HG03432 (cell line): ENCODE data around the gene AK4.

Experiments used
- ATAC-seq: cut with Tn5 transposase; IDR thresholded peaks from one replicate; pipeline ENCODE4 v1.9.1; 2021; ENCODE audit warnings: mild to moderate bottlenecking, moderate library complexity; ENCODE audit not compliant: unreplicated experiment

Gene AK4

DNA sequence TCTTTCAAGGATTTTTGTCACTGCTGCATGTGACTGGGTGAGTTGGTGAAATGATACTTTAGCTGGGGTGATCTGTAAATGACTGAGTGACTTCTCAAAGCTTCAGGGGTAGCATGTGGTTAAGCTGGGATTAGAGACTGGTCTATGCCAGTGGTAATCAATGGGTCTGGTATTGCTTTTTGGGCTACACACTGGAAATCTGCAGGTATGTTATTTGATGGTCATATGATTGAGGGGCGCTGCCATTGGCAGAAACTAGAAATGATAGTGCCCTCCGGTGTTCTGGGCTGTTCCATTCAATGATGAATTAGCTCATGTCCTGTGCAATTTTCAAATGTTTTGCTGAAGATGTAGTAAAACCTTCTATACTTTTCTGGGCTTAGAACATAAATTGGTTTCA is 121.6 kb downstream of the AK4 start:
- no peak for ATAC-seq

DNA sequence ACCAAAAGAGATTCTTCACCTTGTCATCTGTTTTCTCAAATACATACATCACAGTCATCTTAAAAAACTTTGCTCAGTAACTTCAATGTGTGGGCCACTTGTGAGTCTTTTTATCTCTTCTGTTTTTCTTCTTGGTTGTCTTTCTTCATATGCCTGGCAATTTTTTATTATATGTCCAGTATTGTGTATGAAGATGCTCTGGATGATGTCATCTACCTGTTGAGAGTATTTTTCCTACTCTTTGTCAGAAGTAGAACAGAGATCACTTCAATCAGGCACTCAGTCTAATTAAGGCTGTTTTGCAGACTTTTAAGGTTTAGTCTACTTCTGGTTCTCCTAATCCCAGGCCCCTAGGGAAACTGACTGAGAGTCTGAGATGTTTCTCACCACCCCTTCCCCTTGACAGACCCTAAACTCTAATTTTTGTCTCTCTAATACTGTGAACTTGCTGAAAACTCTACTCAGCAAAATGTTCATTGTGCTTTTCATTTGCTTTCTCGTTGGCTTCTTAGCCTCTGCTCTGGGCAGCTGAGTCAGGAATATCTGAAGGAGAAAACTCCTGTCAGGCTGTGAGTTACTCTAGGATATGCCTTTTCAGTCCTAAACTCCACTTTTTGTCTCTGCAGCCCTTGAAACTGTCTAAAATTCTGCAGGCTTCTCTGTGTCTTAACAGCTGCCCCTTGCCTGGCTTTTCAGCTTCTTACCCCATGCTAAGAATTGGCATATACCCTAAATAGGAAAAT is 128.4 kb downstream of the AK4 start:
- no peak for ATAC-seq

DNA sequence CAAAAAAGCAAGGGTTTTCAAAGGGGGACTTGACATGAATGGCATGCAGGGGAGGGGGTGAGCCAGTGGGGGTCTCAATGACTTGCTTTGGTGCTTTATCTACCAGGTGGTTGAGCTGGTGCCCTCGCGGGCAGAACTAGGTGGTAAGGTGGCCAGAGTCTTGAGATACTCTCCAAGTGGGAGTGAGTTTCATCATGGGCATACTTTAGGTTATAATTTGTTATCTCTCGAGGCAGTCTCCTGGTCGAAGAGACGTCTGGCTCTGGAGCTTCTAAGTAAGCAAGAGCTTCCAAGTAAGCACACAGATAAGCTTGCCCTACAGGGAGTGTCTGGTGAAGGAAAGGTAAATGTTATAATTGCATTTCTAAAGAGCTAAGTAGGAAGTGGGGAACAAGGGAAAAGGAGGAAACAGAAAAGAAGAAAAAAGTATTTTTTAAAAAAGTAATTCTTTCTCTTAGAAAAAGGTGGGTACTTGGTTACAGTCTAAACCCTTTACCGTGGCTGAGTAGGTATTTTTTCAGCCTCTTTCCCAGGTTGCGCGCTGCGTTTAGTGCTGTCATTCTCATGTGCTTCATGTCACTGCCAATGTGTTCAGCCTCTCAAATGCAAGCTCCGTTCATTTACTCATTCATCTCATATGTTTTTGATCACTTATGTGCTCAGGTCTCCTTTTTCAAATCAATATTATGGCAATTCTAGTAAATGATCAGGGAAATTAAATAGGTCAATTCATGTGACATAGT is 129.8 kb downstream of the AK4 start:
- ATAC-seq, result no peak

DNA sequence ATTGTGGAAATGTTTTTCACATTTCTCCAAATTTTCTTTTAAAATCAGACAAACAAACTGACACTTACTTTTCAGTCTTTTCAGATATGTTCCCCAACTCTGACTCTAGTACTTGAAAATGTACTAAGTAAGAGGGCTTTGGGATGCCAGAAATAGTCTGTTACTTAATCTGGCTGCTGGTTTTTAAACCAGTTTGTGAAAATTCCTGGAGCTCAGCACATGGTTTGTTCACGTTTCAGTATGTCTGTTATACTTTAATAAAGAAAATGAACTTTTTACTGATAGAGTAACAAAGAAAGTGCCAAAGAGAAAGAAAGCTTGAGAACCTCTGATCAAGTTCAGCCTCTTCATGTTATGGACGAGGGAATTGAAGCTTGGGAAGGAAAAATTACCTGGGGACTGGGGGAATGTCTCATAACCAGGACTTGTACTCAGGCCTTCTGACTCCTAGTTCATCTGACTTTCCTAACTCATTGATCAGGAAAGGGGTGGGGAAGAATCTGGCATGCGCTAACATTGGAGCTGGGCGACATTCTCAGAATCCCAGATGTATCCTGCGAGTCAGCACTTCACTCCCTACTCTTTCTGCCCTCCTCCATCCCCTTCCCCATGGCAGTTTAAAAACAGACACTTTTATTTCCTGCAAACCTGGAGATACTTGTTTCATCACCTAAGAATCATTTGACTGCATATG is 130.5 kb downstream of the AK4 start:
- ATAC-seq, result no peak

DNA sequence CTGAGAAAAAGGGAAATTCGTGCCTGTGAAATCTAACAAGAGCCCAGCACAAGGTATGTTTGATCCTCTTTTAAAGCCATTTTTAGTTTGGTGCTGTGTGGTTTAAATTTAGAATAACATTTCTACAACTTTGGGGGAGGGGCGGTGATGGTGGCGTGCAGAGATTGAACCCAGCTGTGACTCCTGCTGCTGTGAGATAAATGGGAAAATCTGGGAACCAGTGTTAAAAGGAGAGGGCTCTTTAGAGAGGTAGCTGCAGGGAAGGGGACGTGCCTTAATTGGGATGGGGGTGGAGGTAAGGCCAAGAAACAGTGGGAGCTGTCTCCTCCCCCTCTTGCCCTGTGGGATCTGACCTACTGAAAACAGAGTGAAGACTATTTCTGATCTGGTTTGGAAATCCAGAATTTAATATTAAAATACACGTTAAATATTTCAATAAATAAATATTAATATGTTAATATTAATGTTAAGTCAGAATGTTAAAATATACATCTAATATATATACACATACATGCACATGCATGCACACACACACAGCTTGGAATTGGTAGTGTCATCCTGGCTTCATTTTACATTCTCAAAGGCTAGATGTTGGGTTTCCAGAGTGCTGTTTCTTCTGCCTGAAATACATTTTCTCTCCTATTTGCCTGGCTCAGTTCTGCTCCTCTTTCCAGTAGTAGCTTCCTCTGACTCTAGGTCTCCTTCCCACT is 131.2 kb downstream of the AK4 start:
- no peak for ATAC-seq
